Iris pigment epithelial cell (primary cell): ENCODE measurements around the gene MOV10.

Experiments used
- DNase-seq: peaks from one replicate; pipeline ENCODE4 v3.0.0-alpha.2; 2011; ENCODE audit warnings: low read depth

MOV10 gene

DNA sequence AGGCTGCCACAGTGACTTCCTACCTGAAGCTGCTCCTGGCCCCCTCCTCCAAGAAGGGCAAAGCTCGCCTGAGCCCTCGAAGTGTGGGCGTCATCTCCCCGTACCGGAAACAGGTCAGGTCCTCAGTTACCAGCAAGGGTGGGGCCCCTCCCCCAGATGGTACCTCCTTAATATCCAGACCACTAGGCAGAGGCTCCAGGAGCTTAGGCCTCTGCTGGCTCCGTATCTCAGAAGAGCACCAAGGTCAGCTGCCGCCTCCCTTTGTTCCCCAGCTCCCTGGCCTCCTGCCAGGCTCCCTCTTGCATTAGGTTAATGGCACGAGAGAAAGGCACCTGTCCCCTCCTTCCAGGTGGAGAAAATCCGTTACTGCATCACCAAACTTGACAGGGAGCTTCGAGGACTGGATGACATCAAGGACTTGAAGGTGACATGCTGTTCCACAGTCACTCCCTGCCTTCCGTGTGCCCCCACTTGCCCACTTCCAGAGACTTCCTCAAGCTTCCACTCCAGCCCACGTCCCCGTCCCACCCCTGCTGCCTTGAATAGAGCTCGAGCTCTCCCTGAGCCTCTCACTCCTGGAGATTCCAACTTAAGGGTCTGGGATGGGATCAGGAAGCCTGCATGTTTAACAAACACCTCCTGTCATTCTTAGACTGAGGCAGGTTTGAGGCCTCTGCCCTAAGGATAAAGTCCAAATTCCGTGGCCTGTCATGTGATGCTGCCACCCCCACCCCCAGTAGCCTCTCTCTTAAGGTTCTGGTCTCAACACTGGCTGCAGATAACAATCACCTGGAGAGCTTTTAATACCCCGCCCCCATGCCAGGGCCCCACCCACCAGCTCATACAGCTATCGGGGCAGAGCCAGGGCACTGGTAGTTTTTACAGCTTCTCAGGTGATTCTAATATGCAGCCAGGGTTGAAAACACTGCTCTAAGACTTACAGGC, 24.2 kb downstream of the MOV10 start:
- no peak for DNase-seq

GRCh38 chr1:112699425-112700144, 25.1 kb downstream of the MOV10 start:
- DNase-seq, result no peak

- peak; percentile 96 for DNase-seq
Measured at GRCh38 chr1:112700290-112701226, 26.1 kb downstream of the MOV10 start.

DNA sequence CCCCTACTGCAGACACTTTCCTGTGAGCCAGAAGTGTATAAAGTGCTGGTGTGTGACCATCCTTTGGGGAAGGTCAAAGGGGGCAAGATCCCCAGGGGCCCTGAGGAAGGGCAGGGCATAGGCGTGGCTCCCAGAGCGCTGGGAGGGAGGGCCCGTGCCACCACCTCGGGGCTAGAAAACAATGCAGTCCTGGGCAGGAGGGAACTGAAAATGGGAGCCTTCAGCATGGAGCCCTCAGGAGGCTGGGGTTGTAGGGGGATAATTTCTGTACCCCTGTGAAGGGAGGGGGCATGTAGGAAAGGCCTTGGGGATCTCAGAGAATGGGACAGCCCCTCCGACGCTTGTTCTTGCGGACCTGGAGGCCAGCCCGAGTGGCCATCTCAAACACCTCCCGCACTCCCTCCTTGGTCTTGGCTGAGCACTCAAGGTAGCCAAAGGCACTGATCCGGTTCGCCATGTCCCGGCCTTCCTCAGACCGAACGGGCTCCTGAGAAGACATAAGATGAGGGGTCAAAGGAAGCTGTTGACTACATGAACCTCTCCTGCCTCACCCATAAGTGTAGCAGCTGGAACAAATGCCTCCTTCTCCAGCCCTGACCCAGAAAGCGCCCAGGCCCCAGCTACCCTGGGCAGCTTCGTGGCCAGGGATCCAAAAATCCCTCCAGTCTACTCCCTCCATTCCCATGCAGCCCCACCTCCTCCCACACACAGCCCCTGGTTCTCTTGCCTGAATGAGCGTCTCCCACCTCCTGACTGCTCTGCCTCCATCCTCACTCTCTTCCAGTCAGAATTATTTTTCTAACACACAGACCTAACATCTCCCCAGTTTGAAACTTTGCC, 27.0 kb downstream of the MOV10 start:
- DNase-seq, result no peak

DNA sequence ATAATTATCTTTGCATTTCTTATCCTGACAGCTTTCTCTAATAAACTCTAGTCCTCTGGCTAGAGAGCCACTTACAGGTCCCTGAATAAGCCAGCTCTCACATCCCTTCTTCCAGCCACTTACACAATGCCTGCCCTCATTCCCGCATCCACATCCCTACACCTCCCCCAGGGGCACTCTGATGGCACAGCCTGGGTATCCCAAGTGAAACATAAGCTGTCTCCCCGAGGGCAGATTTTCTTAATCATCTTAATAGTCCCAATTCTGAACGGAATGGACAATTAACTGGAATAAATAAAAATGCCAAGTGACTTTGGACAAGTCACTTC, 27.6 kb downstream of the MOV10 start:
- no peak for DNase-seq

DNA sequence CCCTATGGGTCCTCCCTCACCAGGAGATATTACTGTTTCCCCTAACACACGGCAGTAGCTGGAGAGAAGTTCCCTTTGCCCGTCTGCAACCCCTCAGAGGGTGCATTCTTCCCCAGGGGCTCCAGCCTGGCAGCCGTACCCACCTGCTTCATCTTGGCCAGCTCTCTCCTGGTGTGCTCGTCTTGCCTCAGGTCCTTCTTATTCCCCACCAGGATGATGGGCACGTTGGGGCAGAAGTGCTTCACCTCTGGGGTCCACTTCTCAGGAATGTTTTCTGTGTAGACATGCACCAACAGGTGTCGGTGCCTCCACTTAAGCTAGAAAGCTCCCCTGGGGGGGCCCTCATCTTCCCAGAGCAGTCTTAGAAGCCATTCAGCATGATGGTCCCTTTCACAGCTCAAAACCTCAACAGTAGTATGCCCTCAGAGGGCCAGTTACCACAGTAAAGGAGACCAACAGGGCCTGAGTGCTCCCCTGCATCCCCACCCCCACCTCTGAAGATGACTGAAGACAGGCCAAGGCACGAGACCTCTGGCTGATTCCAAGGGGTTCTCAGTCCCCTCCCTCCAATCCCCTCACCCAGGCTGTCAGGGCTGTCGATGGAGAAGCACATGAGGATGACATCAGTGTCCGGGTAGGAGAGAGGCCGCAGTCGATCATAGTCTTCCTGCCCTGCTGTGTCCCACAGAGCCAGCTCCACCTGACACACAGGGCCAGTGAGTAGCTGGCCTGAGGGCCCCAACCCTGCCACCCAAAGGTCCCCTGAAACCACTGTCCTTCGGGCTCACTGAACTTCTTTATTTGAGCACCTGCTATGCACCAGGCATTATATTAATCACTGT, 28.2 kb downstream of the MOV10 start:
- DNase-seq, result no peak

GRCh38 chr1:112703706-112704105, 29.2 kb downstream of the MOV10 start:
- DNase-seq, result no peak

DNA sequence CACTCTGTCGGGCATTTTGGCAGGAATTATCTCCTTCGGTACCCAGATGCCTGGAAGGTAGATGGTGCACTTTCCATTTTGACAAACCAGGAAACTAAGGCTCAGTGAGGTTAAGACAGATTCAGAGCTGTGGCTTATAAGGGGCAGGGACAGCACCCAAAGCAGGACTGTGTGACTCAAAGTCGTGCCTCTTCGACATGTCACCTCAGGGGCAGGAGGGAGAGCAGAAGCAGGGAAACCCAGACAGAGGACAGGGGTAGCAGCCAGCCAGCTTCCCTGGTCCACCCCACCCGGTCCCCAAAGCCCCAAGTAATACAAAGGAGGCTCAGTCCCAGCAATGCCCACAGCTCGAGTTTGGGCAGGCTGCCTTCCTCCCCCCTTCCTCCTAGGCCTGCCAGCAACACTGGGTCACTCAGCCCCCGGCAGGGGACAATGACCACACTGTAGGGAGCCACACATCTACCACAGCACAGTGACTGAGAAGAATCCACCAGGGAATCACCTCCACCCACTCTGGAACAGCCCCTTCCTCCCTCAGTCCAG, 30.0 kb downstream of the MOV10 start:
- no peak for DNase-seq

GRCh38 chr1:112704934-112705627, 30.6 kb downstream of the MOV10 start:
- DNase-seq, result peak; percentile 97

- DNase-seq, result peak; percentile 68
Measured at GRCh38 chr1:112706505-112707220, 32.2 kb downstream of the MOV10 start, which contains the start of gene RHOC. RHOC (minus strand) TSS chr1:112707127; CDS start chr1:112703799, 3,328 bp downstream.

DNA sequence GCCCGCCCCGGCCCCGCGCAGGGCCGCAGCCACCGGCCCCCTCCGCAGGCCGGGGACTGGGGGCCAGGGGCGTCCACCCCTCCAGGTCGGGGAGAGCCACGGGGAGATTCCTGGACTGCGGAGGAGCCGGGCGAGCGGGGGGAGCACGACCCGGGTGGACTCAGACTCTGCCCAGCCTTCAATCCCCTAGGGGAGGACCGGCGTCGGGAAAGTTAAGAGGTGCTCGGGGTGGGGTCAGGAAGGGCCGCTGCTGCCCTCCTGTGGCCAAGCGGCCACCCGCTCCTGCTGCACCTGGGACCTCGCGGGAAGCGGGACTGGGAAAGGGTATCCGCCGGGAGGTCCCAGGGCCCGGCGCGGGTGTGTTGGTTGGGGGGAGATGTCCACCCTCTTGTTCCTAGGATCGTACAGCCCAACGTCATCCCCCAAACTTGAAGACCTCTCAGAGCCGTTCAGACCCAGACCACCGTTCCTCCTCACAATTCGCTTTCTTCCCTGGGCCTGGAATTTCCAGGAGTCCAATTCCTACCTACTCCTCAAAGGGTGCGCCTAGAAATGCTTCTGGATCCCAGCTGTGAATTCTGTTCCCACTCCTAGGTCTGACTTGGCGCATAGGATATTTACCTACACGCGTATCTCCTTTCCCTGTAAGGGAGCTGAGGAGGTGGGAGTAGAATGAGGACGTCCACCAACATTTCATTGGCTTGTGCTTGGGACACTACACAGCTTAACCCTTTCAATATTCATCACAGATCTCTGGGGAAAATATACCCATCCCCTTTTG, 33.0 kb downstream of the MOV10 start:
- peak; percentile 92 for DNase-seq

GRCh38 chr1:112708002-112708448, 33.6 kb downstream of the MOV10 start:
- no peak for DNase-seq

GRCh38 chr1:112708489-112708888, 34.0 kb downstream of the MOV10 start:
- DNase-seq, result no peak

DNA sequence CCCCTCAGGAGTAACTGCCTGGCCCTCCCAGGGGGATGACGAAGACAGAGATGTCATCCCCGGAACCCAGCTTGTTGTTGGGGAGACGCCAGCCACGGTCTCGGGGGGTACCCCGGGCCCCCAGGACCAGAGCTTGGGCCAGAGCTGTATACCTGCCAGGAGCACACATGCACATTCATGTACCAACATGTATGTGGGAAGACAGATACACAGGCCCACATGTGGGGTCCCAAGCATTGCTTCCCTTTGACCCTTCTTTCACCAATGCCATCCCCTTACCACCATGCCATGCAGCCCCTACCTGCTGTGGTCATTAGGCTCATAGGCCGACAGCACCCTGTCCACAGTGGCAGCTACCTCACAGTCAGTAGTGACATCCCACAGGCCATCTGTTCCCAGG, 35.7 kb downstream of the MOV10 start:
- no peak for DNase-seq

GRCh38 chr1:112710586-112710985, 36.1 kb downstream of the MOV10 start:
- DNase-seq, result no peak

DNA sequence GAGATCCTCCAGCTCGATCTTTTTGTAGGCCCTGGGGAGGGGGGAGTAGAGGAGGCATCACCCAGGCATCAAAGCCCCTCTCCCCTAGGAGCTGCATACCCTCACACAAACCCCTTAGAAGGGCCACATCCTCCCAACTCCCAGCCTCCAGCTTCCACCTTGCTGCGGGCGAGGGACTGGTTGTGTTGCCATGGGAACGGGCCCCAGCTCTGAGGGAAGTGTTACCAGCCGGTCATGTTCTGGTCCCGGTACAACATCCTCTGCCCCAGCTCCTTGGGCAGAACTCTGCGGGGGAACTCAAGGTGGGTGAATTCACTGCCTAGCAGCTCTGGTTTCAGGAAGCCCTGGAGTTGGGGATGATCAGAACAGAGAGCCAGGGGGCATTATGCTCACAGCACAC, 36.6 kb downstream of the MOV10 start:
- no peak for DNase-seq

- no peak for DNase-seq
Measured at GRCh38 chr1:112711670-112712069, 37.2 kb downstream of the MOV10 start.

- DNase-seq, result no peak
Measured at GRCh38 chr1:112712191-112712590, 37.7 kb downstream of the MOV10 start.
